Endothelial cell of umbilical vein (primary cell): ENCODE results near the gene STMP1. TPM values are rescaled to one million over a fixed set of nuclear protein-coding genes. Genes with fewer than 3 reads are reported as not detected.

Experiments used
- polyA plus RNA-seq, 4 experiments: library from polyadenylated mRNA; depleted of rRNA in 3 of 4; stranded (reverse) in 3 of 4; unstranded in 1 of 4; fragments of >200 nt; gene quantifications; 2 replicates each; pipeline versions ENCODE4 v1.2.1 to v1.2.3, GENCODE V29; 2011 to 2012; ENCODE audit warnings: missing spikeins in 1 of 4
- small RNA-seq: library from RNA; depleted of rRNA; stranded (forward); fragments of <200 nt; gene quantifications from one replicate; pipeline ENCODE3, GENCODE V24; 2012; ENCODE audit warnings: low replicate concordance, low read depth; ENCODE audit not compliant: insufficient read depth, insufficient read length
- total RNA-seq: library from RNA; stranded (reverse); gene quantifications from 2 replicates; pipeline ENCODE4 v1.2.3, GENCODE V29; 2021

The STMP1 gene
- total and polyA plus RNA-seq, 2 donors (not counting 3 experiments of a cell fraction or from before 2014, with no cell fraction given): 17.1 to 31.3 TPM

Small RNAs within 50 kb of the gene (small RNA-seq; reads per million reads assigned to genes)
- gene RNU6-1154P: not detected

Other genes with a start within 250 kb of the STMP1 start
- gene CNOT4, start 152.4 kb upstream of the STMP1 start, total RNA-seq: 20.9 and 21.7 TPM in 2 replicates
- 10.3 and 11.8 TPM in 2 replicates for gene CNOT4, start 152.4 kb upstream of the STMP1 start, polyA plus RNA-seq
- 72.8 and 81.3 TPM in 2 replicates for gene NUP205, start 104.6 kb upstream of the STMP1 start, total RNA-seq
- gene NUP205, start 104.6 kb upstream of the STMP1 start, polyA plus RNA-seq: 44.3 and 48.8 TPM in 2 replicates
- gene SLC13A4, start 65.7 kb downstream of the STMP1 start, total RNA-seq: not detected in 2 replicates
- not detected in 2 replicates for gene SLC13A4, start 65.7 kb downstream of the STMP1 start, polyA plus RNA-seq
- gene FAM180A, start 86.3 kb downstream of the STMP1 start, total RNA-seq: not detected in 2 replicates
- gene FAM180A, start 86.3 kb downstream of the STMP1 start, polyA plus RNA-seq: not detected in 2 replicates